ENCODE results near the gene CRYBG2. TPM values are rescaled to one million over a fixed set of nuclear protein-coding genes. Genes with fewer than 3 reads are reported as not detected.
"Not testable (repeated sequence)": the region's sequence is repeated elsewhere in the genome, so short reads cannot be mapped to it uniquely, and the experiment has no call there.

Gene CRYBG2
- total and polyA plus RNA-seq, 2 of the 8 experiments (the other 6 are each of a cell fraction or from before 2014, with no cell fraction given): 14.2 to 17.0 TPM

GRCh38 chr1:26385063-26385462 lies 31.1 kb upstream of the CRYBG2 start:
- H2BK20ac ChIP-seq (ENCODE audit: low read length); DNase-seq (ENCODE audit: low read depth in 1 of 2, low spot score in 2 of 2); H3K27me3 ChIP-seq (replicated peaks in 1 of 4; ENCODE audit: control insufficient read depth in 3 of 4, extremely low read depth in 1 of 4, insufficient read depth in 3 of 4, low read length in 3 of 4); H4K20me1 ChIP-seq (replicated peaks in 1 of 2; ENCODE audit: control insufficient read depth in 1 of 2, insufficient read depth in 2 of 2, low read length in 2 of 2); H3K9ac ChIP-seq (replicated peaks in 1 of 4; ENCODE audit: extremely low read depth in 1 of 4, low read depth in 3 of 4, low read length in 3 of 4); H2BK5ac ChIP-seq (ENCODE audit: low read depth, low read length); H2AK5ac ChIP-seq (ENCODE audit: low read depth, low read length); H3K79me2 ChIP-seq (ENCODE audit: control insufficient read depth in 1 of 2, insufficient read depth in 2 of 2, low read length in 2 of 2); H2BK12ac ChIP-seq (ENCODE audit: low read depth, low read length); H3K27ac ChIP-seq (ENCODE audit: low read depth, low read length); H2BK15ac ChIP-seq (ENCODE audit: low read length); H3K9me3 ChIP-seq (ENCODE audit: insufficient read depth in 2 of 2, low read depth in 1 of 2, low read length in 1 of 2); H4K5ac ChIP-seq (ENCODE audit: insufficient read length, low read depth, low read length); H2BK120ac ChIP-seq (replicated peaks; ENCODE audit: low read depth, low read length); H3K14ac ChIP-seq (ENCODE audit: insufficient read length); H3K56ac ChIP-seq (replicated peaks; ENCODE audit: insufficient read length, low read depth, low read length); H3K4me3 ChIP-seq (ENCODE audit: extremely low read depth in 1 of 4, insufficient read depth in 2 of 4, low read depth in 3 of 4, low read length in 4 of 4); FAIRE-seq; H4K91ac ChIP-seq (replicated peaks; ENCODE audit: insufficient read length, low read length); H3K36me3 ChIP-seq (ENCODE audit: control insufficient read depth in 2 of 4, insufficient read depth in 4 of 4, low read length in 3 of 4); H3K79me1 ChIP-seq (ENCODE audit: low read depth, low read length); POLR2A ChIA-PET (ENCODE audit: partially characterized antibody); H2AFZ ChIP-seq (ENCODE audit: low read length); H3K23ac ChIP-seq (ENCODE audit: insufficient read length); H4K8ac ChIP-seq (ENCODE audit: extremely low read depth, insufficient read depth, low read length); H3K18ac ChIP-seq (ENCODE audit: extremely low read depth, low read length); H3K4me1 ChIP-seq (replicated peaks in 1 of 4; ENCODE audit: control insufficient read depth in 3 of 4, insufficient read depth in 4 of 4, low read length in 3 of 4); H3K4ac ChIP-seq (replicated peaks; ENCODE audit: insufficient read length, low read depth, low read length); H3K4me2 ChIP-seq (ENCODE audit: insufficient read depth in 1 of 2, low read depth in 2 of 2, low read length in 2 of 2); H3K23me2 ChIP-seq (ENCODE audit: low read depth, low read length): not testable (repeated sequence)
- WGBS, 2 experiments (ENCODE audit: extremely low coverage in 1 of 2, insufficient coverage in 1 of 2, insufficient read length in 1 of 2, insufficient replicate concordance in 2 of 2, low coverage in 1 of 2, low lambda C conversion rate in 2 of 2, missing lambda C conversion rate in 1 of 2): 95% methylated on average over 3 of the region's 3 CpGs; no CpG with 5 or more reads in 1 of the 2 experiments
- CTCF ChIA-PET (ENCODE audit: partially characterized antibody): interaction anchor here (0.8 to 9.4 kb wide), 4 partner anchors 9 to 99 kb away, joined by 3 to 90 read pairs (median 4); no protein-coding TSS in a partner anchor
